ENCODE results near the gene GALNT7. TPM values are rescaled to one million over a fixed set of nuclear protein-coding genes. Genes with fewer than 3 reads are reported as not detected.
A peak's percentile ranks its signal among the peaks of the same experiment; 100 is the strongest.

Gene GALNT7
- total and polyA plus RNA-seq, 7 donors, result 0.69 to 3.2 (median 1.6) TPM

DNA sequence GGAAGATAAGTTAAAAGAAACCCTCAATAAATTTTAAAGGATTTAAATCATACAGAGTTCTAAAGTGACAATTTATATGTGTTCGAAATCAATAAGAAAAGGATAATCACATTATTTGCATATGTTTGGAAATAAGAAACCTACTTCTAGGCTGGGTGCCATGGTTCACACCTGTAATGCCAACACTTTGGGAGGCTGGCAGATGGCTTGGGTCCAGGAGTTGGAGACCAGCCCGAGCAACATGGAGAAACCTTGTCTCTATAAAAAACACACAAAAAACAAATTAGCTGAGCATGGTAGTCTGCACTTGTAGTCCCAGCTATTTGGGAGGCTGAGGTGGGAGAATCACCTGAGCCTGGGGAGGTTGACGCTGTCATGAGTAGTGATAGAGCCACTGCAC is 194.1 kb downstream of the GALNT7 start:
- Histone ChIP-seq H3K27ac (no peak overlapping the region), H3K27me3 (ENCODE audit: insufficient read depth in 3 of 3, low read length in 2 of 3) (no peaks in the 10 kb centered on the region), H3K36me3 (ENCODE audit: insufficient read depth in 1 of 2, low read depth in 1 of 2) (no peaks in the 10 kb centered on the region), H3K4me1 (peaks cover 2% of the 10 kb centered on the region), H3K9me3 (no peaks in the 10 kb centered on the region), H3K4me3 (no peak overlapping the region)
- ATAC-seq (no peak), DNase-seq (no peak)
- intact Hi-C loops (cut with DNase I), result no loop called here
- no peak for TF ChIP-seq CTCF (IDR thresholded peaks at IDR 0.05)
- WGBS, 3 donors, result 92 to 95% (median 93%) methylated on average over 3 of the region's 3 CpGs

GRCh38 chr4:173365359-173365996 is 196.9 kb downstream of the GALNT7 start:
- H3K9me3 ChIP-seq, result no peaks in the 10 kb centered on the region
- intact Hi-C loops (cut with DNase I), result no loop called here
- ATAC-seq (no peak), DNase-seq (no peak)
- H3K4me1 ChIP-seq, result peaks cover 10% of the 10 kb centered on the region
- TF ChIP-seq CTCF (IDR thresholded peaks at IDR 0.05), result no peak
- no peaks in the 10 kb centered on the region for H3K36me3 ChIP-seq (ENCODE audit: insufficient read depth in 1 of 2, low read depth in 1 of 2)
- no peak overlapping the region for H3K27ac ChIP-seq
- no peaks in the 10 kb centered on the region for H3K27me3 ChIP-seq (ENCODE audit: insufficient read depth in 3 of 3, low read length in 2 of 3)
- WGBS, 3 donors, result 24 to 46% (median 32%) methylated on average over 2 of the region's 2 CpGs
- H3K4me3 ChIP-seq, result no peak overlapping the region

- no peak for DNase-seq
- Histone ChIP-seq H3K27me3 (ENCODE audit: insufficient read depth in 3 of 3, low read length in 2 of 3) (no peaks in the 10 kb centered on the region), H3K9me3 (no peaks in the 10 kb centered on the region), H3K4me1 (peaks cover 10% of the 10 kb centered on the region), H3K4me3 (no peak overlapping the region), H3K27ac (no peak overlapping the region), H3K36me3 (ENCODE audit: insufficient read depth in 1 of 2, low read depth in 1 of 2) (no peaks in the 10 kb centered on the region)
- intact Hi-C loops (cut with DNase I), result no loop called here
- no peak for TF ChIP-seq CTCF (IDR thresholded peaks at IDR 0.05)
- no peak for ATAC-seq
Measured at GRCh38 chr4:173367285-173367684, 198.7 kb downstream of the GALNT7 start.

- Histone ChIP-seq H3K4me1 (peaks cover 14% of the 10 kb centered on the region), H3K4me3 (no peak overlapping the region), H3K27ac (no peak overlapping the region), H3K27me3 (ENCODE audit: insufficient read depth in 3 of 3, low read length in 2 of 3) (no peaks in the 10 kb centered on the region), H3K9me3 (no peaks in the 10 kb centered on the region), H3K36me3 (ENCODE audit: insufficient read depth in 1 of 2, low read depth in 1 of 2) (no peaks in the 10 kb centered on the region)
- no peak for TF ChIP-seq CTCF (IDR thresholded peaks at IDR 0.05)
- DNase-seq (no peak), ATAC-seq (no peak)
- 42 to 60% (median 45%) methylated on average over 4 of the region's 4 CpGs for whole genome bisulfite sequencing, 3 donors
- intact Hi-C loops (cut with DNase I), result no loop called here
Measured at GRCh38 chr4:173367946-173368345, 199.3 kb downstream of the GALNT7 start.

- DNase-seq (peak; percentile 66 to 81), ATAC-seq (peak; percentile 19 to 49 (median 35))
- Histone ChIP-seq H3K27me3 (ENCODE audit: insufficient read depth in 3 of 3, low read length in 2 of 3) (no peaks in the 10 kb centered on the region), H3K9me3 (no peaks in the 10 kb centered on the region), H3K36me3 (ENCODE audit: insufficient read depth in 1 of 2, low read depth in 1 of 2) (no peaks in the 10 kb centered on the region), H3K4me3 (peak overlapping the region; percentile 84), H3K4me1 (peaks cover 16% of the 10 kb centered on the region), H3K27ac (peak overlapping the region; percentile 92)
- WGBS, 3 donors, result 0 to 1% (median 1%) methylated on average over 14 of the region's 14 CpGs
- intact Hi-C loops (cut with DNase I), result loop anchor here (1.0 to 2.0 kb wide), 2 partner anchors 35 to 36 kb away; partner anchors contain the start of gene HMGB2 (in 2 of the 2)
- TF ChIP-seq CTCF (IDR thresholded peaks at IDR 0.05), result no peak
Measured at GRCh38 chr4:173370130-173370476, 201.5 kb downstream of the GALNT7 start.

Data from psoas muscle (tissue), 8 donors.